PC-9 (cell line): ENCODE measurements around the gene GTF2IRD1. TPM values are rescaled to one million over a fixed set of nuclear protein-coding genes. Genes with fewer than 3 reads are reported as not detected.
"Not testable (repeated sequence)": the region's sequence is repeated elsewhere in the genome, so short reads cannot be mapped to it uniquely, and the experiment has no call there.

Experiments
- BruUV-seq: library from RNA; stranded (reverse); fragments of 400-500 nt; replicated peaks from 2 replicates; lab custom pipeline; 2021; lab: Mats Ljungman, UMichigan
- CTCF ChIA-PET: fragments of 300-600 bp; sonication (Branson Sonifier 250); formaldehyde crosslinking; loops from one replicate; lab custom pipeline; 2022; ENCODE audit warnings: antibody characterized with exemption; lab: Charles Lee
- POLR2A ChIA-PET: fragments of 300-600 bp; sonication (Branson Sonifier 250); formaldehyde crosslinking; loops from one replicate; lab custom pipeline; 2022; ENCODE audit warnings: antibody characterized with exemption; ENCODE audit not compliant: unreplicated experiment; lab: Charles Lee
- DNase-seq, 2 experiments: peaks; one replicate each; pipeline versions ENCODE4 v3.0.0 to v3.0.0-alpha.2; 2015 to 2022; ENCODE audit warnings: mixed read lengths in 1 of 2
- H2AFZ ChIP-seq: fragments of 200-600 bp; sonication (generic); 2 replicates; pipeline ENCODE4 v1.8.1; 2017; ENCODE audit warnings: antibody characterized with exemption
- H3F3A ChIP-seq: fragments of 200-600 bp; sonication (generic); 2 replicates; pipeline ENCODE4 v1.8.1; 2017; ENCODE audit warnings: antibody characterized with exemption, mild to moderate bottlenecking, low read depth; ENCODE audit not compliant: insufficient read depth
- H3K27ac ChIP-seq: fragments of 200-600 bp; sonication (generic); 2 replicates; pipeline ENCODE4 v1.6.1; 2016; ENCODE audit warnings: mixed run types
- H3K27me3 ChIP-seq: fragments of 200-600 bp; sonication (generic); 2 replicates; pipeline ENCODE4 v1.6.1; 2016; ENCODE audit warnings: low read depth, mixed run types; ENCODE audit not compliant: insufficient read depth
- H3K36me3 ChIP-seq: fragments of 200-600 bp; sonication (generic); 2 replicates; pipeline ENCODE4 v1.6.1; 2016; ENCODE audit warnings: low read depth, mixed run types
- H3K4me1 ChIP-seq: fragments of 200-600 bp; sonication (generic); replicated peaks from 2 replicates; pipeline ENCODE4 v1.6.1; 2016; ENCODE audit warnings: mixed run types; ENCODE audit not compliant: insufficient read depth
- H3K4me2 ChIP-seq: fragments of 200-600 bp; sonication (generic); 2 replicates; pipeline ENCODE4 v1.6.1; 2017; ENCODE audit warnings: mixed run types
- H3K4me3 ChIP-seq: fragments of 200-600 bp; sonication (generic); 2 replicates; pipeline ENCODE4 v1.6.1; 2016; ENCODE audit warnings: mixed run types
- H3K79me2 ChIP-seq: fragments of 200-600 bp; sonication (generic); 2 replicates; pipeline ENCODE4 v1.6.1; 2017; ENCODE audit warnings: low read depth, mixed run types
- H3K9me2 ChIP-seq: fragments of 200-600 bp; sonication (generic); 2 replicates; pipeline ENCODE4 v1.8.1; 2017; ENCODE audit warnings: mild to moderate bottlenecking; ENCODE audit not compliant: insufficient read depth
- H3K9me3 ChIP-seq: fragments of 200-600 bp; sonication (generic); 2 replicates; pipeline ENCODE4 v1.8.1; 2016; ENCODE audit warnings: low read depth; ENCODE audit not compliant: insufficient read depth
- H4K20me1 ChIP-seq: fragments of 200-600 bp; sonication (generic); 2 replicates; pipeline ENCODE4 v1.8.1; 2017; ENCODE audit not compliant: insufficient read depth
- EZH2 ChIP-seq: fragments of 200-600 bp; sonication (generic); IDR thresholded peaks from 2 replicates; pipeline ENCODE4 v1.8.0; 2017; ENCODE audit warnings: antibody characterized with exemption, low read depth
- intact Hi-C: fragments of 100-400 bp; cut with micrococcal nuclease; formaldehyde crosslinking; loops from one replicate; pipeline ENCODE4 v1.10.0; 2022; ENCODE audit not compliant: unreplicated experiment
- total RNA-seq: library from RNA; stranded (reverse); gene quantifications from 2 replicates; pipeline ENCODE4 v1.2.3, GENCODE V29; 2021
- TF ChIP-seq, protein P1 (sequence below): fragments of 200-600 bp; sonication (generic); conservative IDR thresholded peaks from 2 replicates; pipeline ENCODE4 v1.6.1; 2017; ENCODE audit warnings: mixed run types, antibody characterized with exemption, mild to moderate bottlenecking, moderate library complexity

Gene GTF2IRD1
- total RNA-seq, 1 experiment from 2014 or later, result 46.7 TPM

- no peaks in the 10 kb centered on the region for H3K79me2 ChIP-seq
Observed at GRCh38 chr7:74438327-74438726, 15.4 kb upstream of the GTF2IRD1 start.

GRCh38 chr7:74439541-74439940 is 14.2 kb upstream of the GTF2IRD1 start:
- intact Hi-C loops, result no loop called here
- no TSS peak for BruUV-seq

More at GRCh38 chr7:74438327-74438726, 15.4 kb upstream of the GTF2IRD1 start:
- Histone ChIP-seq H3K27me3 (no peaks in the 10 kb centered on the region), H4K20me1 (no peaks in the 10 kb centered on the region), H3K9me3 (peaks cover 9% of the 10 kb centered on the region), H3K4me3 (no peak overlapping the region), H3K4me1 (no peaks in the 10 kb centered on the region), H2AFZ (no peak overlapping the region), H3K9me2 (no peaks in the 10 kb centered on the region), H3K27ac (no peak overlapping the region), H3F3A (no peaks in the 10 kb centered on the region), H3K4me2 (no peak overlapping the region), H3K36me3 (no peaks in the 10 kb centered on the region)
- intact Hi-C loops, result no loop called here
- ChIA-PET POLR2A (no interaction called here), CTCF (no interaction called here)
- BruUV-seq, result no TSS peak
- no peak for TF ChIP-seq EZH2
- TF ChIP-seq, protein P1, sequence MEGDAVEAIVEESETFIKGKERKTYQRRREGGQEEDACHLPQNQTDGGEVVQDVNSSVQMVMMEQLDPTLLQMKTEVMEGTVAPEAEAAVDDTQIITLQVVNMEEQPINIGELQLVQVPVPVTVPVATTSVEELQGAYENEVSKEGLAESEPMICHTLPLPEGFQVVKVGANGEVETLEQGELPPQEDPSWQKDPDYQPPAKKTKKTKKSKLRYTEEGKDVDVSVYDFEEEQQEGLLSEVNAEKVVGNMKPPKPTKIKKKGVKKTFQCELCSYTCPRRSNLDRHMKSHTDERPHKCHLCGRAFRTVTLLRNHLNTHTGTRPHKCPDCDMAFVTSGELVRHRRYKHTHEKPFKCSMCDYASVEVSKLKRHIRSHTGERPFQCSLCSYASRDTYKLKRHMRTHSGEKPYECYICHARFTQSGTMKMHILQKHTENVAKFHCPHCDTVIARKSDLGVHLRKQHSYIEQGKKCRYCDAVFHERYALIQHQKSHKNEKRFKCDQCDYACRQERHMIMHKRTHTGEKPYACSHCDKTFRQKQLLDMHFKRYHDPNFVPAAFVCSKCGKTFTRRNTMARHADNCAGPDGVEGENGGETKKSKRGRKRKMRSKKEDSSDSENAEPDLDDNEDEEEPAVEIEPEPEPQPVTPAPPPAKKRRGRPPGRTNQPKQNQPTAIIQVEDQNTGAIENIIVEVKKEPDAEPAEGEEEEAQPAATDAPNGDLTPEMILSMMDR, result no peak
- DNase-seq, result no peak

DNA sequence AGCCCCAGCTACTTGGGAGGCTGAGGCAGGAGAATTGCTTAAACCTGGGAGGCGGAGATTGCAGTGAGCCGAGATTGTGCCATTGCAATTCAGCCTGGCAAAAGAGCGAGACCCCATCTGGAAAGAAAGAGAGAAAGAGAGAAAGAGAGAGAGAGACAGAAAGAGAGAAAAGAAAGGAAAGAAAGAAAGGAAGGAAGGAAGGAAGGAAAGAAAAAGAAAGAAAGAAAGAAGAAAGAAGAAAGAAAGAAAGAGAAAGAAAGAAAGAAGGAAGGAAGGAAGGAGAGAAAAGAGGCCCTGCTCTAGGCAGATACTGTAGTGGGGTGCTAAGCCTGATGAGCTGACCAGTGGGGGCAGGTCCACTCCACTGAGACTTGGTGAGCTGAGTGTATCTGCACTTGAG is 13.6 kb upstream of the GTF2IRD1 start:
- H3F3A ChIP-seq, H3K9me3 ChIP-seq, H4K20me1 ChIP-seq, DNase-seq, H3K4me2 ChIP-seq, intact Hi-C loops, H3K4me1 ChIP-seq, POLR2A ChIA-PET, H3K27me3 ChIP-seq, H3K79me2 ChIP-seq, BruUV-seq, H3K9me2 ChIP-seq, H2AFZ ChIP-seq, H3K27ac ChIP-seq, H3K4me3 ChIP-seq, H3K36me3 ChIP-seq: not testable (repeated sequence)
- CTCF ChIA-PET, result interaction anchor here (0.6 to 0.8 kb wide), 2 partner anchors 9 to 381 kb away, joined by 4 to 10 read pairs; no protein-coding TSS in a partner anchor

More at GRCh38 chr7:74439541-74439940, 14.2 kb upstream of the GTF2IRD1 start:
- Histone ChIP-seq H3K4me3 (no peak overlapping the region), H3K4me1 (no peaks in the 10 kb centered on the region), H4K20me1 (no peaks in the 10 kb centered on the region), H3K27me3 (no peaks in the 10 kb centered on the region), H3K9me3 (peaks cover 9% of the 10 kb centered on the region), H3K79me2 (no peaks in the 10 kb centered on the region), H3K9me2 (no peaks in the 10 kb centered on the region), H2AFZ (no peak overlapping the region), H3K4me2 (no peak overlapping the region), H3K36me3 (no peaks in the 10 kb centered on the region), H3K27ac (no peak overlapping the region), H3F3A (no peaks in the 10 kb centered on the region)
- DNase-seq, result no peak
- CTCF ChIA-PET, result interaction anchor here (0.6 to 0.8 kb wide), 2 partner anchors 10 to 380 kb away, joined by 4 to 10 read pairs; no protein-coding TSS in a partner anchor
- POLR2A ChIA-PET, result interaction anchor here (0.6 kb wide), 1 partner anchor 1829 kb away, joined by 5 read pairs; no protein-coding TSS in a partner anchor
- no peak for TF ChIP-seq EZH2
- TF ChIP-seq, protein P1, result no peak

- no peak overlapping the region for H3K4me2 ChIP-seq
- no peaks in the 10 kb centered on the region for H3K4me1 ChIP-seq
- TF ChIP-seq, protein P1, result no peak
- TF ChIP-seq EZH2, result no peak
- peaks cover 9% of the 10 kb centered on the region for H3K9me3 ChIP-seq
- no peaks in the 10 kb centered on the region for H3K9me2 ChIP-seq
- no peak overlapping the region for H2AFZ ChIP-seq
- no peaks in the 10 kb centered on the region for H4K20me1 ChIP-seq
- ChIA-PET POLR2A (no interaction called here), CTCF (no interaction called here)
- no peaks in the 10 kb centered on the region for H3F3A ChIP-seq
- H3K36me3 ChIP-seq, result no peaks in the 10 kb centered on the region
- no peak overlapping the region for H3K4me3 ChIP-seq
- intact Hi-C loops, result no loop called here
- H3K79me2 ChIP-seq, result no peaks in the 10 kb centered on the region
- BruUV-seq, result no TSS peak
- no peak overlapping the region for H3K27ac ChIP-seq
- no peaks in the 10 kb centered on the region for H3K27me3 ChIP-seq
- no peak for DNase-seq
Observed at GRCh38 chr7:74441801-74442200, 11.9 kb upstream of the GTF2IRD1 start.
